ENCODE results near the gene ARHGAP19.
"Not testable (repeated sequence)": the region's sequence is repeated elsewhere in the genome, so short reads cannot be mapped to it uniquely, and the experiment has no call there.

ARHGAP19 gene

GRCh38 chr10:97280783-97281182 is 11.7 kb downstream of the ARHGAP19 start:
- no peak for DNase-seq (ENCODE audit: low read depth in 2 of 2)

- DNase-seq (ENCODE audit: low read depth in 2 of 2) = no peak
Observed at GRCh38 chr10:97279121-97279815, 13.2 kb downstream of the ARHGAP19 start.

GRCh38 chr10:97278491-97278989 is 13.9 kb downstream of the ARHGAP19 start:
- DNase-seq (ENCODE audit: low read depth in 2 of 2) = no peak

DNA sequence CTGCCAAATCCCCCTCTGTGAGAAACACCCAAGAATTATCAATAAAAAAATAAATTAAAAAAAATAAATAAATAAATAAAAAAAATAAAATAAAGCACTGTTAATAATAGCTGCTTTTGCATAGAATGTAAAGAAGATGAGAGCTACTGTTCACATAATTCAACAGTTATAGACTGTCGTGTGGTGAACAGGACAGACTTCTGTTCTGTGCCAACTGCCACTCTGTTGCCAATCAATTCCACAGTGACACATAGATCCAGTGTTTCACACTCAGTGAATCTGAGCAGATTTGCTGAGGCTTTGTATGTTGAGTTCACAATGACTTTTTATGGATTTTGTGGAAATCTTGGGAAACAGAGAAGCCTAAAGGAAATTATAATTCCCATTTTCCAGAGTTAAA is 14.9 kb downstream of the ARHGAP19 start:
- DNase-seq (ENCODE audit: low read depth in 2 of 2) = no peak

GRCh38 chr10:97274828-97275227 is 17.6 kb downstream of the ARHGAP19 start:
- no peak for DNase-seq (ENCODE audit: low read depth in 2 of 2)

DNA sequence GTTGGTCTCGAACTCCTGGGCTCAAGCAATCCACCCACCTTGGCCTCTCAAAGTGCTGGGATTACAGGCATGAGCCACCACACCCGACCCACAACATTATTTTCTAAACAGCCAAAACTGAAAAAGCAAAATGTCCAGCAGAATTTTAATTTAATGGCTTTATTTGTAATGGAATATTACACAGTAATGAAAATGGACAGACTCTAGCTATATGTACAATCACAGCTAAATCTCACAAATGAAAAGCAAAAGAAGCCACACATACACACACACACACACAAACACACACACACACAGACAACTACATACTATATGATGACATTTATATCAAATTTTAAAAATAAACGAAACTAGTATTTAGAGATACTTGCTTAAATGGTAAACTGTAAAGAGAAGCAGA is 18.7 kb downstream of the ARHGAP19 start:
- DNase-seq (ENCODE audit: low read depth in 2 of 2) = no peak

DNA sequence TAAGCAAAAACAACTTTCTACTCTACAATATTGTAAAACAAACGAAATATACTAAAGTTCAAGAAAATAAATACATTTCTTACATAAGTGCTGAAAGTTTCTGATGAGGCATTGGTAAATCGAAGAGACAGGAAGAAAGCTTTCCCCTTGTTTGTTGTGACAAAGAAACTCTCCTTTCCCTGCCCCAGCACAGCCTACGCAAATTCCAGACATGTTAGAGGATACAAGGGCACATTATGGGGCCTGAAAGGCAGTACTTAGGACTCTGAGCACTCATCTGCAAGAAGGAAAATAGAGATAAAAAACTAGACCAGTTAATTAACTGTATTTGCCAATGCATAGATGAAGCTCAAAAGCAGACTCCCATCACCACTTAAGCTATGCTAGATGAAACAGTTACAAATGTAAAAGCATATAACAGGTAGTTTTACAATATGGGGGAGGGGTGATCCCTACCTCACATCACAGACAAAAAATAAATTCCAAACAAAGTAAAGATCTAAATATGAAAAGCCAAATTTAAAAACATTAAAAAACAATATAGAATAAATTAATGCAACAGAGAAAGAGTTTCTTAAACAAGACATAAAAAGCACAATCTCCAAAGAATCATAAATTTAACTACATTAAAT is 21.8 kb downstream of the ARHGAP19 start:
- DNase-seq (ENCODE audit: low read depth in 2 of 2) = no peak

GRCh38 chr10:97267671-97268070 is 24.8 kb downstream of the ARHGAP19 start:
- no peak for DNase-seq (ENCODE audit: low read depth in 2 of 2)

DNA sequence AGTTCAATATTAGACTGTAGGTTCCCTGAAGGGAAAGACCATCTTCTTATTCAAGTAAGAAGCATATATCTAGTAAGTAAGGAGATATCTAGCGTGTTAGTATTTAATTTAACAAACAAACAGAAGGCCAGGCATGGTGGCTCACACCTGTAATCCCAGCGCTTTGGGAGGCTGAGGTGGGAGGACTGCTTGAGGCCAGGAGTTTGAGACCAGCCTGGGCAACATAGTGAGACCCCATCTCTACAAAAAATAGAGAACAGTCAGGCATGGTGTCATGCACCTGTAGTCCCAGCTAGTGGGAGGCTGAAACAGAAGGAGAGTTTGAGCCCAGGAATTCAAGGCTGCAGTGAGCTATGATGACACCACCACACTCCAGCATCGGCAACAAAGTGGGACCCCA is 27.3 kb downstream of the ARHGAP19 start:
- DNase-seq (ENCODE audit: low read depth in 2 of 2) = not testable (repeated sequence)

DNA sequence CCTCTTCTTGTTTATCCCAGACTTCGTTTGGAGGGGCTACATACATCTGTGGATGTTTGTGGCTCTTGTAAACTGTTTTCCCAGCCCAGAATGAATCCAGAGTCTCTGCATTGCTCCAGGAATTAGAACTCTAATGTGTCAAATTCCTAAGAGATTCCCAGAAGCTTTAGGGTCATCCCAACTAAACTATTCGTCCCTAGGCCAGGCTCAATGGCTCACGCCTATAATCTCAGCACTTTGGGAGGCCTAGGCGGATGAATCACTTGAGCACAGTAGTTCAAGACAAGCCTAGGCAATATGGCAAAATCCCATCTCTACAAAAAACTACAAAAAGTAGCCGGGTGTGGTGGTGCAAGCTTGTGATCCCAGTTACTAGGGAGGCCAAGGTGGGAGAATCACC is 28.5 kb downstream of the ARHGAP19 start:
- no peak for DNase-seq (ENCODE audit: low read depth in 2 of 2)

- no peak for DNase-seq (ENCODE audit: low read depth in 2 of 2)
Observed at GRCh38 chr10:97261656-97262055, 30.8 kb downstream of the ARHGAP19 start.

DNA sequence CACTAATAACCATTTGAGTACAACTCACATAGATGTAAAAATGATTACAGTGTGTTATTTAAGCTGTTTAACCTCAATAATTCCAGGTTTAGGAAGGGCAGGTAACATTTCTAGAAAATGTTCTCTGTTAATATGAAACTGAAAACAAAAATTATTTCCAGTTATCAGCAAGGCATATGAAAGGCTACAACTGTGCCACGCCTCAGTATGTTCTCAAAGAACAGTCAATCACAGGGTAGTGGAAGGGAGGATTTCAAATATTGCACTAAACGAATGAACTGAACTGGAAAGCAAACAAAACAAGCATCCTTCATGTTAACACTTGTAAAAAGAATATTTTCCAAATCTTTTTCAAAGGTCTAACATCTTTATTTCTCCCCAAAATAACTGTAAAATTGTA is 31.3 kb downstream of the ARHGAP19 start:
- DNase-seq (ENCODE audit: low read depth in 2 of 2) = no peak

DNA sequence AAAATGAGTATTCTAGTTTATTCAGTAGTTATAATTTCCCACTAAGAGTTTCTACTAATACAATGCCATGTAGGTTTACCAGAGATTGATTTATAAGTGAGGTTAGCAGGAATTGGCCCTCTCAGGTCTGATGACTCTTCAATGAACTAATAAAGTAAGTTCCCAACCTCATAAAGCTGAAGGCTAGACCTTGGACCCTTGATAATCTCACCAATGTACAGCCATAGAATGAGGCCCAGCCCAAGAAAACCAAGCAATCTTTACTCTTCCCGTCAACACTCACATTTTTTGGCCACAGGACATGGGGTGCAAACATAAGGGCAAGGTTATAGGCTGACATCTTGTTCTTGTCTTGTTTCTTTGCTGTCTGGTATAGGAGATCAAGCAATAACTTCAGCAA is 33.3 kb downstream of the ARHGAP19 start:
- DNase-seq (ENCODE audit: low read depth in 2 of 2) = no peak

DNA sequence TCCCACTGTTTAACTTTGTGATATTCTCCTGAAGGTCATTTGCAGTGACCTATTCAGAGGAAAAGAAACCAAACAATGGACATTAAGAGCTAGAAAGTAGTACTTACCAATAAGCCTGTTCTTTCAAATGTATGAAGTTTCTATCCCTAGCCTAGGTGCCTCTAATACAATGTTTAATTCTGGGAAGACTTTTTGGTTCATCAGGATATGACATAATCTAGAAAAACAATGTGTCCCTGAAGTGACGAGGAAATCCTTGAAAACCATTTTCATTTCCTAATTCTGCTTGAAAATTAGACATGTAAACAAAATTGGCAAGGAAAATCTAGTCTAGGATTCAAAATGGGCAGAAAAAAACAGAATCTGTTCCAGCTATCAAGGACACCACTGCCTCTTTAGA is 36.1 kb downstream of the ARHGAP19 start:
- DNase-seq (ENCODE audit: low read depth in 2 of 2) = no peak

DNA sequence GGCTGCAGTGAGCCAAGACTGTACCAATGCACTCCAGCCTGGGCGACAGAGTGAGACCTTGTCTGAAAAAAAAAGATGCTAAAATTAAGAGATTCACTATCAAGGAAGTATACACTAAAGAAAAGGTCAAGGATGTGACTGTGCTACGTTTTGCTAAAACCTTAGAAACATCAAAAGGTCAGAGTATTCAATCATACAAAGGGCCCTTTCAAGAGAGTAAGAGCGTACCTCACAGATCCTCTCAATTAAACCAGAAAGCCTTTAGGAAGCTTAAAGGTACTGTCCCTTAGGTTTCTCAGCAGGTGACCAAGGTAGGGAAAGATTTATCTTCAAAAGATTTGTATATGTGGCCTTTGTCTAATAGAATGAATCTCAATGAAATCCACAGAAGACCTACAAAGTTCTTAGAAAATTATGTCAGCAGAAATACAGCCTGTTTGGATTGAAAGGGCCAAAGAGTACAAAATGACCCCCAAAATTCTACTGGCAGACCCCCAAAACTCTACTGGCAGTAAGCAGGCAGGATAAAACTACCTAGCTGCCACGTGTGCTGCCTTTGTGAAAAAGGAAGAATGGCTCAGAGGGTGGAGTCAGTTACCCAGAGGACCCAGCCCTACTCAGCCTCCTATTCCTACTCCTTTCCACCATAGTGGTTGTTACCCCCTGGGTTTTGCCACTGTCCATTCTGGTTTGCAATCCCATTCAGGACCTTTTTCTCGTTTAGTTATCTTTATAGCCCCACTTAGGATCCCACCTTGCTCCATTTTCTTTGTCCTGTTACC is 36.7 kb downstream of the ARHGAP19 start:
- DNase-seq (ENCODE audit: low read depth in 2 of 2) = no peak

GRCh38 chr10:97254694-97255093 is 37.7 kb downstream of the ARHGAP19 start:
- no peak for DNase-seq (ENCODE audit: low read depth in 2 of 2)

GRCh38 chr10:97250952-97251351 is 41.5 kb downstream of the ARHGAP19 start:
- DNase-seq (ENCODE audit: low read depth in 2 of 2) = no peak

GRCh38 chr10:97243836-97244235 is 48.6 kb downstream of the ARHGAP19 start:
- no peak for DNase-seq (ENCODE audit: low read depth in 2 of 2)

- no peak for DNase-seq (ENCODE audit: low read depth in 2 of 2)
Observed at GRCh38 chr10:97238855-97239254, 53.6 kb downstream of the ARHGAP19 start.

- DNase-seq (ENCODE audit: low read depth in 2 of 2) = no peak
Observed at GRCh38 chr10:97235353-97235752, 57.1 kb downstream of the ARHGAP19 start.

GRCh38 chr10:97234400-97234799 is 58.0 kb downstream of the ARHGAP19 start:
- no peak for DNase-seq (ENCODE audit: low read depth in 2 of 2)

DNA sequence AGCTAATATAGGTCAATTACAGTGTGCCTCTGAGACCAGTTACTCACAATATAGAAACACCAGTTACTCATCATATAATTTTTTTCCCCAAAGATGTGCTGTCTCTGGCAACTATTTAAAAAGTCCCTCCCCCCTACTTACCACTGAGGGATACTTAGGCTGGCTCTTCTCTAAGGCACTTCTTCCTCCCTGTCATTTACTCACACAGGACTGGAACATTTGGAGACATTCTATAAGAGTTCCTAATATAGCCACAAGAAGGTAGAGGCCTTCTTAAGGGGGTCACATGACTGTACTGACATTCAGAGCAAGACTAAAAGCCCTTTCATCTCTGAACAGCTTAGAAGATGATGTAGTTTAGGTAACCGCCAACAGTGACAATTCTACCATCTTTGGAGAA is 62.3 kb downstream of the ARHGAP19 start:
- no peak for DNase-seq (ENCODE audit: low read depth in 2 of 2)

Data from stimulated activated CD8-positive, alpha-beta memory T cell treated with anti-CD3 and anti-CD28 coated beads, Interleukin-7, amount 100 ng/mL, for 4 hours (primary cell).